Measurements from ENCODE around the gene NHEJ1.

The NHEJ1 gene

DNA sequence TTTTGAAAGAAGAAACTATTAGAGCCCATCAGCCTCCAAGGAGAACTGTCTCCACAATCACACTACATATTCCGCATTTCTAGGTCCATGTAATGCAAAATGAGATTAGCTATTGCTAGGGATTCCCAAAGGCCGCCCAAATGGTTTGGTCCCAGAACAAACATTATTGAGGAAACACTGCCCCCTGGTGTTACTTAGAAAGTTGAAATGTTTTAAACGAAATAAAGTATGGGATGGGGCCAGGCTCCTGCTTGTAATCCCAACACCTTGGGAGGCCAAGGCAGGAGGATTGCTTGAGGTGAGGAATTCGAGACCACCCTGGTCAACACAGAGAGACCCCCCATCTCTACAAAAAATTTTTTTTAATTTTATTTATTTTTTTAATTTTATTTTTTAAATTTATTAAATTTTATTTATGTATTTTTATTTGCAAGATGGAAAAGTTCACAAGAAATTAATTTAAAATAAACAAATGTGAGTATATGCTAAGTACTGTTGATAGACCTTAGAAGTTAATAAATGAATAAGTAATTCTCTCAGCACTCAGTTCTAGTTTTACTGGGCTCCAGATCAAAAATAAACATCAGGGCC lies 5.5 kb downstream of the NHEJ1 start:
- no peak for FAIRE-seq
- DNase-seq (ENCODE audit: insufficient read length, low spot score), result no peak
- TF ChIP-seq TAF1 (IDR thresholded peaks at IDR 0.05; ENCODE audit: low read depth, low read length) (no peak), POLR2AphosphoS5 (IDR thresholded peaks at IDR 0.05; ENCODE audit: low read depth, low read length) (no peak), PAX5 (IDR thresholded peaks at IDR 0.05; ENCODE audit: insufficient read depth, low read length, severe bottlenecking) (no peak), POU2F2 (IDR thresholded peaks at IDR 0.05; ENCODE audit: low read depth, low read length) (no peak), POLR2A (IDR thresholded peaks at IDR 0.05; ENCODE audit: low read depth, low read length) (no peak)

DNA sequence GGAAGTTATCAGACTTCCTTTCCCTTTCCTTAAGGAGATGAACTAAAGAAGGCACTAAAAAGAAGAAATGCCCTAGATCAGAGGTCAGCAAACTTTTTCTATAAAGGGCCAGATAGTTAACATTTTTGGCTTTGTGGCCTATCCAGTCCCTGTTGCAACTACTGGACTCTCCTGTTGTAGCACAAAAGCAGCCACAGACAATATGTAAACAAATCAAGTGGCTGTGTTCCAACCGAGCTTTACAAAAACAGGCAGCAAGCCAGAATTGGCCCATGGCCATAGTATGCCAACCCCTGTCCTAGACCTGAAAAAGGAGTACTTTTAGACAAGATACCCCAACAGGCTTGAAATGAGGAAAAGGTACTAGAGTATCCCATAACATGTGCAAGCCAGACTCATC lies 10.9 kb downstream of the NHEJ1 start:
- FAIRE-seq, result no peak
- no peak for TF ChIP-seq PAX5 (IDR thresholded peaks at IDR 0.05; ENCODE audit: insufficient read depth, low read length, severe bottlenecking)
- TF ChIP-seq POLR2A (IDR thresholded peaks at IDR 0.05; ENCODE audit: low read depth, low read length), result no peak
- no peak for TF ChIP-seq TAF1 (IDR thresholded peaks at IDR 0.05; ENCODE audit: low read depth, low read length)
- no peak for TF ChIP-seq POU2F2 (IDR thresholded peaks at IDR 0.05; ENCODE audit: low read depth, low read length)
- TF ChIP-seq POLR2AphosphoS5 (IDR thresholded peaks at IDR 0.05; ENCODE audit: low read depth, low read length), result no peak
- no peak for TF ChIP-seq SPI1 (IDR thresholded peaks at IDR 0.05; ENCODE audit: low read depth, low read length)
- no peak for DNase-seq (ENCODE audit: insufficient read length, low spot score)

DNA sequence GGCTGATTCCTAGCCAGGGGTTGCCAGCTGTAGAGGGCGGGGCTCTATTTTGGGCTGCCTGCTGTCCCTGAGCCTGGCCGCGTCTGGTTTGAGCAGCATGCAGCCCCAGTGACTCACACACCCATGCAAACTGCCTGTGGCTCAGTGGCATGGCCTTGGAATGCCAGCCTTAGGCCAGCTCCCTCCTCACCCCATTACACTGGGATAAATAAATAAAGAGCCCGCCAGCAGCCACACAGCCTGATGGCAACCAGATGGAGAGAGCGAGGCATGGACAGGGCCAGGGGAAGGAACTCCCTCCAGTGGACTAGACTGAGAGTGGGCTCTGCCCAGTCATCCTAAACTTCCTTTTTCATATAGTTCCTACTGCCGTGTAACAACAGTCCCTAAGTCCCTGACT lies 18.3 kb downstream of the NHEJ1 start:
- no peak for FAIRE-seq
- no peak for DNase-seq (ENCODE audit: insufficient read length, low spot score)
- TF ChIP-seq PAX5 (IDR thresholded peaks at IDR 0.05; ENCODE audit: insufficient read depth, low read length, severe bottlenecking) (no peak), POLR2A (IDR thresholded peaks at IDR 0.05; ENCODE audit: low read depth, low read length) (no peak), POU2F2 (IDR thresholded peaks at IDR 0.05; ENCODE audit: low read depth, low read length) (no peak), POLR2AphosphoS5 (IDR thresholded peaks at IDR 0.05; ENCODE audit: low read depth, low read length) (no peak), TAF1 (IDR thresholded peaks at IDR 0.05; ENCODE audit: low read depth, low read length) (no peak), SPI1 (IDR thresholded peaks at IDR 0.05; ENCODE audit: low read depth, low read length) (no peak)

DNA sequence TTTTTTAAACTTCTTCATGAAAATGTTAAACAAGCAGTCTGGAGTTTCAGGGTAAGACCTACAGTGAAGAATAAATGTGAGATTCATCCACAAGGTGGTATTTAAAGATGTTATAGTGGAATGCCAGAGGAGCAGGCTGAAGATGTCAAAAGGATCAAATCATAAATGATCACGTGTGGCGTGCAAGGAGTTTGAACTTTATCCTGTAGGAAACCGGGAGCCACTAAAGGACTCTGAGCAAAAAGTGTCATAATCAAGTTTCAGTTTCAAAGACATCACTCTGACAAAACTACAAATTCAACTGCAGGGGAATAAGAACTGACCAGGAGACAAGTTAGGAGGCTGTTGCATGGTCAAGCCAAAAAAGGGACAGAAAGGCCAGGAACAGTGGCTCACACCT lies 19.9 kb downstream of the NHEJ1 start:
- TF ChIP-seq PAX5 (IDR thresholded peaks at IDR 0.05; ENCODE audit: insufficient read depth, low read length, severe bottlenecking) (no peak), POU2F2 (IDR thresholded peaks at IDR 0.05; ENCODE audit: low read depth, low read length) (no peak), TAF1 (IDR thresholded peaks at IDR 0.05; ENCODE audit: low read depth, low read length) (no peak), POLR2A (IDR thresholded peaks at IDR 0.05; ENCODE audit: low read depth, low read length) (no peak), SPI1 (IDR thresholded peaks at IDR 0.05; ENCODE audit: low read depth, low read length) (no peak), POLR2AphosphoS5 (IDR thresholded peaks at IDR 0.05; ENCODE audit: low read depth, low read length) (no peak)
- DNase-seq (ENCODE audit: insufficient read length, low spot score), result no peak
- no peak for FAIRE-seq

DNA sequence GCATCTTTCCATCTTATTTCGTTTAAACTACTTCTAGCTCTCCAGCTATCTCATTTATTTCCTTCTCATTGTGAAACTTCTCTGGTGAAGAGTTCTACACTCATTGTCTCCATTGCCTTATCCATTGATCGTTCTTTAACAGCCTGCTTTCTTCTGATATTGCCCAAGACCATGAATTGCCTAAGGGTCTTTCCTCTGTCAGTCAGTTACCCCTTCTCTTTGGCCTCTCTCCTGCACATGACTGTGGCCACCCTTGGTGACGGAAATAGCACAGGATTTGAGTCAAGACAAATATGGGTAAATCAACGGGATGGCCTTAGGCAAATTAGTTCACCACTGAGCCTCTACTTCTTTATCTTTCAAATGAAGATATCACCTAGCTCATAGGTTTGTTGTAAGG lies 26.6 kb downstream of the NHEJ1 start:
- no peak for TF ChIP-seq TAF1 (IDR thresholded peaks at IDR 0.05; ENCODE audit: low read depth, low read length)
- FAIRE-seq, result no peak
- DNase-seq (ENCODE audit: insufficient read length, low spot score), result no peak

DNA sequence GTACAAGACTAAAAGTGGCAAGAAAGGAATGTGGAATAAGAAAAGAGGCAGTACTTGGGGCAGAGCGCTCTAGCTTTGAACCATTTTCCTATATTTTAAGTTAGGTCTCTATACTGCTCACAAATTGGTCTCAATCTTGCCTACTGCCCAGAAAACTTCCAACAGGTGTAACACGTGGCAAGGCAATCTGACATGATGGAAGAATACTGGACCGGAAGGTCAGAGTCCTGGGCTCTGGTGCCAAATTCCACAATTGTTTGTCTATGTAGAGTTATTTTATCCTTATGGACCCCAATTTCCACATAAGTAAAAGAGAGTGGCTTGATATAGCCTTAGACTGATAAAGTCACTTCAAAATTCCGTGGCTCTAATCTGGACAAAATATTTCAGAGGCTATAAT lies 28.9 kb downstream of the NHEJ1 start:
- FAIRE-seq, result no peak
- no peak for DNase-seq (ENCODE audit: insufficient read length, low spot score)
- TF ChIP-seq POLR2AphosphoS5 (IDR thresholded peaks at IDR 0.05; ENCODE audit: low read depth, low read length) (no peak), TAF1 (IDR thresholded peaks at IDR 0.05; ENCODE audit: low read depth, low read length) (no peak), SPI1 (IDR thresholded peaks at IDR 0.05; ENCODE audit: low read depth, low read length) (no peak), PAX5 (IDR thresholded peaks at IDR 0.05; ENCODE audit: insufficient read depth, low read length, severe bottlenecking) (no peak), POLR2A (IDR thresholded peaks at IDR 0.05; ENCODE audit: low read depth, low read length) (no peak), POU2F2 (IDR thresholded peaks at IDR 0.05; ENCODE audit: low read depth, low read length) (no peak)

DNA sequence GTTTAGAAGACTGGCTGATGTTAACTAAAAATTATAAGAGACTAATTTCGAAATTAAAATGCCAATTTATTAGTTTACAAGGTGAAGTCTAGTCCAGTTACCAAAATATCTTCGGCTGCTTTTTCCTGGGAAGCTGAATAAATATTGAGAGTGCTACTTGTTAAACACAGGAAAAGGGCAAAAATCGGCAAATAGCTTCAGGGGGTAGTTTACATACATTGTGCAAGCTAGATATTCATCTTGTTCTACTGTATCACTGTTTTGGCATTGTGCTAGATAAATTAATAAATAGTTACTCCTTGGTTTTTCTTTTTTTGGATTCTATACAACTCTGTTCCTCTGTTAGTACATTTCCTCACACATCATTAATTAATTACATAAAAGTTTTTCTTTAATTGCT lies 29.3 kb downstream of the NHEJ1 start:
- TF ChIP-seq TAF1 (IDR thresholded peaks at IDR 0.05; ENCODE audit: low read depth, low read length), result no peak
- TF ChIP-seq SPI1 (IDR thresholded peaks at IDR 0.05; ENCODE audit: low read depth, low read length), result no peak
- no peak for TF ChIP-seq POLR2AphosphoS5 (IDR thresholded peaks at IDR 0.05; ENCODE audit: low read depth, low read length)
- no peak for TF ChIP-seq POLR2A (IDR thresholded peaks at IDR 0.05; ENCODE audit: low read depth, low read length)
- TF ChIP-seq POU2F2 (IDR thresholded peaks at IDR 0.05; ENCODE audit: low read depth, low read length), result no peak
- no peak for TF ChIP-seq PAX5 (IDR thresholded peaks at IDR 0.05; ENCODE audit: insufficient read depth, low read length, severe bottlenecking)
- no peak for FAIRE-seq
- DNase-seq (ENCODE audit: insufficient read length, low spot score), result no peak

DNA sequence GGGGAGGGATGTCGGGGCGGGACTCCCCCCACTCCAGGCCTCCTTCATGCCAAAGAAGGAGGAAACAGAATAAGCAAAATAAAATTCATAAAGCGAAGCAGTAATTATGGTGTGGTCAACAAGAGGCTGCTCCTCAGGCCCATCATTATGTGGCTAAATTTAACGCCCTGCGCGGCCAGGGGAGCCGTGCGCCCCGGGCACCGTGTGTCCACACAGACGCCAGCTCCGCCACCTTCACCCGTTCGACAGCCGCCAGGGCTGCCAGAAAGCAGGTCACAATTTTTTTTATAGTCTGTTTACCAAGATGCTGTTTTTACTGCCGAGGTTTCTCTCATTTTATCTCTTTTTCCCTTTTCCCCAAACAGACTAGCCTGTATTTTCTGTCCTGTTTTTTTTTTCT lies 31.0 kb downstream of the NHEJ1 start:
- no peak for DNase-seq (ENCODE audit: insufficient read length, low spot score)
- no peak for FAIRE-seq
- TF ChIP-seq POLR2A (IDR thresholded peaks at IDR 0.05; ENCODE audit: low read depth, low read length), result no peak

DNA sequence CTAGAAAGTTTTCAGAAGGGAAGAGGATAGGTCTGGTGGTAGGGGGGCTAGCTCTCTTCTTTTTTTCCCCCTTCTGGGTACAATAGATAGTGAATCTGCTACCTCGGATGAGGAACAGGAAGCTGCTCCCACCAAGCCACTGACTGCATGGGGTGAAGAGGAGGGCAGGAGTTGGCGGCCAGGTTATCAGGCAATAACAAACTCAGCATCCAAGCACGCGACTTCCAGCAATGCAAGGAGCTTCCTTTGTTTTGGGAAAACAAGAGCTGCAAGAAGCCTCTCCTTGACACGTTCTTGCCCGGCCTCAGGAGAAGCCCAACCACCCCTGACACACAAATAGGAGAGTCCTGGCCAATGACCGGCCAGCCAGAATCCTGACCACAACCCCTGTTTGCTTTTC lies 32.2 kb downstream of the NHEJ1 start:
- DNase-seq (ENCODE audit: insufficient read length, low spot score), result no peak
- TF ChIP-seq SPI1 (IDR thresholded peaks at IDR 0.05; ENCODE audit: low read depth, low read length) (no peak), POLR2AphosphoS5 (IDR thresholded peaks at IDR 0.05; ENCODE audit: low read depth, low read length) (no peak), PAX5 (IDR thresholded peaks at IDR 0.05; ENCODE audit: insufficient read depth, low read length, severe bottlenecking) (no peak), TAF1 (IDR thresholded peaks at IDR 0.05; ENCODE audit: low read depth, low read length) (no peak), POU2F2 (IDR thresholded peaks at IDR 0.05; ENCODE audit: low read depth, low read length) (no peak), POLR2A (IDR thresholded peaks at IDR 0.05; ENCODE audit: low read depth, low read length) (no peak)
- FAIRE-seq, result no peak

DNA sequence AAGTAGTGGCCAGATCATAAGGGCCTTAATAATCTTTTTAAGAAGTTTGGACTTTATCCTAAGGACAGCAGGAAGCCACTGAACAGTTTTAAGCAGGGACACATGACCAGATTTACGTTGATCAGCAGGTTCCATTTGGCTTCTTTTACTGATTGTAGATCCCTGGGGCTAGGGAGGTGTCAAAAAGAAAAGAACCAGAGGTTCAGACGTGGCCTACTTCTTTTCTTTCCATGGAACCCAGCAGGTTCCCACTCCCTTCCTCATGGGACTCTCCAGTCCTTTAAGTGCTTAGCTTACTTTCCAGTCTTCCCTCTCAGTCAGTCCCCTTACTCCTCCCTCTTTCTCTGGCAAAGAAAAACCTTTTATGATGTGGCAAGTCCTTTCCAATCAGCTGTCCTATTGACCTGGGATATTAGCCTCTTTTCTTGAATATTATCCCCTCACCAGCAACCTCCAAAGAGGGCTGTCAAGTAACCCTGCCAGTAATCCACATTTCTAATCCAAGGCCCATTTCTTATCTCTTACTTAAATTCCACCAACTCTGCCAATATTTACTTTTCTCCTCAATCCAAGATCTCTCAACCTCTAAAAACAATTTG lies 33.5 kb downstream of the NHEJ1 start:
- DNase-seq (ENCODE audit: insufficient read length, low spot score) (no peak), FAIRE-seq (no peak)
- TF ChIP-seq POLR2AphosphoS5 (IDR thresholded peaks at IDR 0.05; ENCODE audit: low read depth, low read length), result no peak
- TF ChIP-seq PAX5 (IDR thresholded peaks at IDR 0.05; ENCODE audit: insufficient read depth, low read length, severe bottlenecking), result no peak
- TF ChIP-seq POLR2A (IDR thresholded peaks at IDR 0.05; ENCODE audit: low read depth, low read length), result no peak
- TF ChIP-seq SPI1 (IDR thresholded peaks at IDR 0.05; ENCODE audit: low read depth, low read length), result no peak
- TF ChIP-seq TAF1 (IDR thresholded peaks at IDR 0.05; ENCODE audit: low read depth, low read length), result no peak
- TF ChIP-seq POU2F2 (IDR thresholded peaks at IDR 0.05; ENCODE audit: low read depth, low read length), result no peak

All from GM12891 (cell line).